HEK293T (cell line): ENCODE data around the gene CDH26.

Experiments
- BHLHE40 ChIP-seq: fragments of 450-650 bp; IDR thresholded peaks from 2 replicates; pipeline ENCODE4 v1.6.1; 2016; ENCODE audit warnings: mild to moderate bottlenecking, moderate library complexity, borderline replicate concordance
- FOXM1 ChIP-seq: fragments of 450-650 bp; IDR thresholded peaks from 2 replicates; pipeline ENCODE4 v1.6.1; 2017; ENCODE audit warnings: mild to moderate bottlenecking, borderline replicate concordance
- NFRKB ChIP-seq: fragments of 450-650 bp; IDR thresholded peaks from 2 replicates; pipeline ENCODE4 v1.6.1; 2016; ENCODE audit warnings: mild to moderate bottlenecking, moderate library complexity
- TARDBP ChIP-seq: fragments of 450-650 bp; IDR thresholded peaks from 2 replicates; pipeline ENCODE4 v1.6.1; 2016
- ZNF384 ChIP-seq: fragments of 450-650 bp; IDR thresholded peaks from 2 replicates; pipeline ENCODE4 v1.6.1; 2016

- TF ChIP-seq FOXM1 (no peak), BHLHE40 (no peak), NFRKB (no peak), ZNF384 (no peak), TARDBP (no peak)
Observed at GRCh38 chr20:60003776-60004175, 45.6 kb downstream of the CDH26 start.
